ENCODE data around the gene PRAMEF11.
"Not testable (repeated sequence)": the region's sequence is repeated elsewhere in the genome, so short reads cannot be mapped to it uniquely, and the experiment has no call there.

DNA sequence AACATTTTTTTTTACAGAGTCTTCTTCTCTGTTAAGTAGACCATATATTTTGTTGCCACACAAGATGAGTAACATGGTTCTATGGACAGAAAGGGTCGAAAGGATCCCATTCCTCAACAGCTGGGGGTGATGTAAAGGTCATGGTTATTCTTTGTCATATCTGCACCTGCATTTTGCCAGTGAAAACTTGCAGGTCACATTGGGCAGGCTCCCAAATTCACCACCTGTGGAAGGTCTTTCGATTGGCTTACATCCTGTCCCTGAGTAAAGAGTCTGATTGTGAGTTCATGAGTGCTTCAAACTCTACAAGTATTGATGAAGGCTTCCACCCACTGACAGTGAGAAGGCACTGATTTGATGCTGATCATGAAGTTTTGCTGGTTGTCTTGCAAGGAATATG, 2.0 kb upstream of the PRAMEF11 start:
- not testable (repeated sequence) for TF ChIP-seq CTCF, POLR2A (IDR thresholded peaks at IDR 0.05)
